Fibroblast of villous mesenchyme (primary cell): ENCODE data around the gene SULT1A1. TPM values are rescaled to one million over a fixed set of nuclear protein-coding genes. Genes with fewer than 3 reads are reported as not detected.
A peak's percentile ranks its signal among the peaks of the same experiment; 100 is the strongest.
"Not testable (repeated sequence)": the region's sequence is repeated elsewhere in the genome, so short reads cannot be mapped to it uniquely, and the experiment has no call there.

Source experiments
- DNase-seq: peaks from one replicate; pipeline ENCODE4 v3.0.0-alpha.2; 2010; ENCODE audit warnings: low read depth
- H3K4me3 ChIP-seq: 2 replicates; pipeline ENCODE4 v1.5.1; 2011; ENCODE audit warnings: low read depth, mild to moderate bottlenecking, low read length
- total RNA-seq: library from RNA; depleted of rRNA; stranded (reverse); fragments of >200 nt; gene quantifications from 2 replicates; pipeline ENCODE4 v1.2.3, GENCODE V29; 2012
- TF ChIP-seq, protein P1 (sequence below): IDR thresholded peaks from 2 replicates; pipeline ENCODE4 v1.5.1; 2012; ENCODE audit warnings: low read depth, mild to moderate bottlenecking, low read length; ENCODE audit not compliant: insufficient read depth

SULT1A1 gene
- total RNA-seq, 1 donor = under 0.01 TPM

DNA sequence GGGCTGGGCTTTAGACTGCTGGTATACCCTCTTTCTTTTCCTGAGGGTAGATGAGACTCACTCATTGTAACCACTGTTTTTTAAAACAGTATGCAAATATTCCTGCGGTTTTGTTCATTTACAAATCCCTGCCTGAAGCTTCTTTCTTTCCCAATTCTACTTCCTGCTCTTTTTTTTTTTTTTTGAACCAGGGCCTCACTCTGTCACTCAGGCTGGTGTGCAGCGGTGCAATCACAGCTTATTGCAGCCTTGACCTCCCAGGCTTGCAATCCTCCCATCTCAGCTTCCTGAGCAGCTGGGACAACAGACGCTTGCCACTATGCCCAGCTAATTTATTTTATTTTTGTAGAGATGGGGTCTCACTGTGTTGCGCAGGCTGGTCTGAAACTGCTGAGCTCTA lies 8.0 kb upstream of the SULT1A1 start:
- TF ChIP-seq, protein P1, sequence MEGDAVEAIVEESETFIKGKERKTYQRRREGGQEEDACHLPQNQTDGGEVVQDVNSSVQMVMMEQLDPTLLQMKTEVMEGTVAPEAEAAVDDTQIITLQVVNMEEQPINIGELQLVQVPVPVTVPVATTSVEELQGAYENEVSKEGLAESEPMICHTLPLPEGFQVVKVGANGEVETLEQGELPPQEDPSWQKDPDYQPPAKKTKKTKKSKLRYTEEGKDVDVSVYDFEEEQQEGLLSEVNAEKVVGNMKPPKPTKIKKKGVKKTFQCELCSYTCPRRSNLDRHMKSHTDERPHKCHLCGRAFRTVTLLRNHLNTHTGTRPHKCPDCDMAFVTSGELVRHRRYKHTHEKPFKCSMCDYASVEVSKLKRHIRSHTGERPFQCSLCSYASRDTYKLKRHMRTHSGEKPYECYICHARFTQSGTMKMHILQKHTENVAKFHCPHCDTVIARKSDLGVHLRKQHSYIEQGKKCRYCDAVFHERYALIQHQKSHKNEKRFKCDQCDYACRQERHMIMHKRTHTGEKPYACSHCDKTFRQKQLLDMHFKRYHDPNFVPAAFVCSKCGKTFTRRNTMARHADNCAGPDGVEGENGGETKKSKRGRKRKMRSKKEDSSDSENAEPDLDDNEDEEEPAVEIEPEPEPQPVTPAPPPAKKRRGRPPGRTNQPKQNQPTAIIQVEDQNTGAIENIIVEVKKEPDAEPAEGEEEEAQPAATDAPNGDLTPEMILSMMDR = no peak
- peak; percentile 28 for DNase-seq
- H3K4me3 ChIP-seq = no peak overlapping the region

GRCh38 chr16:28616636-28617035 lies 6.8 kb upstream of the SULT1A1 start:
- DNase-seq = no peak
- TF ChIP-seq, protein P1 = no peak

DNA sequence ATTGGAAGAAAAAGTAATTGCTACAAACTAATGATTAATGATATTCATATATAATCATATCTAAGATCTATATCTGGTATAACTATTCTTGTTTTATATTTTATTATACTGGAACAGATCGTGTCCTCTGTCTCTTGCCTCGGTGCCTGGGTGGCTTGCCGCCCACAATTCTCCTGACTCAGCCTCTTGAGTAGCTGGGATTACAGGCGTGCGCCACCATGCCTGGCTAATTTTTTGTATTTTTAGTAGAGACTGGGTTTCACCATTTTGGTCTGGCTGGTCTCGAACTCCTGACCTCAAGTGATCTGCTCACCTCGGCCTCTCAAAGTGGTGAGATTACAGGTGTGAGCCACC lies 6.4 kb upstream of the SULT1A1 start:
- not testable (repeated sequence) for DNase-seq, H3K4me3 ChIP-seq

More at GRCh38 chr16:28616636-28617035, 6.8 kb upstream of the SULT1A1 start:
- no peak overlapping the region for H3K4me3 ChIP-seq

DNA sequence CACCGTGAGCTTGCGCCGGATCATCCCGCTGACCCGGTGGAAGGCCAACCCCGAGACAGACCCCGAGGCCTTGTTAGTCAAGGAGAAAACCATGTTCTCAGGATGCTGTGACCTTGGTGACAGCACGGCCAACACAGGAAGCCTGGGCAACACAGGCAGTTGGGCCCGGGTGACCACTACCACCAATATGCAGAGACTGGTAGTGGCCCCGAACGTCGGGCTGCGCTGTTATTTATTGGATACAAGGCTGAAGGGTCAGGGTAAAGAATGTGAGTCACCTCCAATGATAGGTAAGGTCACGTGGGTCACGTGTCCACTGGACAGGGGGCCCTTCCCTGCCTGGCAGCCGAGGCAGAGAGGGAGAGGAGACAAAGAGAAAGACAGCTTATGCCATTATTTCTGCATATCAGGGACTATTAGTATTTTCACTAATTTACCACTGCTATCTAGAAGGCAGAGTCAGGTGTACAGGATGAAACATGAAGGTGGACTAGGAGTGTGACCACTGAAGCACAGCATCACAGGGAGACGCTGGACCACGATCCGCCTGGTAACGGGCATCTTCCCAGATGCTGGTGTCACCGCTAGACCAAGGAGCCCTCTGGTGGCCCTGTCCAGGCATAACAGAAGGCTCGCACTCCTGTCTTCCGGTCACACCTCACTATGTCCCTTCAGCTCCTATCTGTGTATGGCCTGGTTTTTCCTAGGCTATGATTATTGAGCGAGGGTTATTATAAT lies 5.8 kb upstream of the SULT1A1 start:
- TF ChIP-seq, protein P1 = peak; percentile 61
- not testable (repeated sequence) for H3K4me3 ChIP-seq
- DNase-seq = peak; percentile 33

GRCh38 chr16:28614561-28614960 lies 4.7 kb upstream of the SULT1A1 start:
- H3K4me3 ChIP-seq, DNase-seq: not testable (repeated sequence)

DNA sequence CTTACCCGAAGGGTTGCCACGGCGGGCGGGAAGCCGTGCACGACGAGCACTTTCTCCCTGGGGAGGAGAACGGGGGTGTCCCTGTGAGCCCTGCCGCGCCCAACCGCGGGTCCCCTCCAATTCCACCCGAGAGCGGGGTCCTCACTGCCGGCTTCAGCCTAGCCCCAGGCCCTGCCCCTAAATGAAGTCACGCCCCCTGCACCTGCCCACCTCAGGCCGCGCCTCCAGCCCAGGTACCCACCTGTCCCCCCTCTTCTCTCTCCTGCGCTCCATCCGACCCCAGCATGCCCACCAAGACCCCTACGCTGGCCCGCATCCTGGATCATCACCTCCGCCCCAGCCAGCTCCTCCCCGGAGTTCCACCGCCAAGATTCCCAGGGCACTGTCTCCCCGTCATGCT lies 4.1 kb upstream of the SULT1A1 start:
- not testable (repeated sequence) for DNase-seq, H3K4me3 ChIP-seq

- H3K4me3 ChIP-seq, DNase-seq: not testable (repeated sequence)
Measured at GRCh38 chr16:28612359-28613280, 2.8 kb upstream of the SULT1A1 start.

- DNase-seq = no peak
- TF ChIP-seq, protein P1 = no peak
Measured at GRCh38 chr16:28610595-28611191, 849 bp upstream of the SULT1A1 start.

GRCh38 chr16:28608867-28609596 lies 812 bp downstream of the SULT1A1 start:
- DNase-seq = not testable (repeated sequence)
- H3K4me3 ChIP-seq = peak overlapping the region; percentile 50

More at GRCh38 chr16:28610595-28611191, 849 bp upstream of the SULT1A1 start:
- H3K4me3 ChIP-seq = no peak overlapping the region

DNA sequence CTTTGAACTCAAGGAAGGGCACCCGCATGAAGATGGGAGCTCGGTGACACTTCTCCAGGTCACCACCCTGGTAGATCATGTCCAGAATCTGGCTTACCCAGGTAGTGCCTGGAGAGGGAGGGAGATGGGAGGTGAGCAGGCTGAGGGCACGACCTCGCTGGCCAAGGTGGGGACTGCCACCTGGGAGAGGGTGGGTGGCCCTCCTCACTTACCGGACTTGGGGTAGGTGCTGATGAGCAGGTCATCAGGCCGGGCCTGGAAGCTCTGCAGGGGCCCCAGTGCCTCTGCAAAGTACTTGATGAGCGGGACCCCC lies 1.4 kb downstream of the SULT1A1 start:
- not testable (repeated sequence) for H3K4me3 ChIP-seq, DNase-seq

DNA sequence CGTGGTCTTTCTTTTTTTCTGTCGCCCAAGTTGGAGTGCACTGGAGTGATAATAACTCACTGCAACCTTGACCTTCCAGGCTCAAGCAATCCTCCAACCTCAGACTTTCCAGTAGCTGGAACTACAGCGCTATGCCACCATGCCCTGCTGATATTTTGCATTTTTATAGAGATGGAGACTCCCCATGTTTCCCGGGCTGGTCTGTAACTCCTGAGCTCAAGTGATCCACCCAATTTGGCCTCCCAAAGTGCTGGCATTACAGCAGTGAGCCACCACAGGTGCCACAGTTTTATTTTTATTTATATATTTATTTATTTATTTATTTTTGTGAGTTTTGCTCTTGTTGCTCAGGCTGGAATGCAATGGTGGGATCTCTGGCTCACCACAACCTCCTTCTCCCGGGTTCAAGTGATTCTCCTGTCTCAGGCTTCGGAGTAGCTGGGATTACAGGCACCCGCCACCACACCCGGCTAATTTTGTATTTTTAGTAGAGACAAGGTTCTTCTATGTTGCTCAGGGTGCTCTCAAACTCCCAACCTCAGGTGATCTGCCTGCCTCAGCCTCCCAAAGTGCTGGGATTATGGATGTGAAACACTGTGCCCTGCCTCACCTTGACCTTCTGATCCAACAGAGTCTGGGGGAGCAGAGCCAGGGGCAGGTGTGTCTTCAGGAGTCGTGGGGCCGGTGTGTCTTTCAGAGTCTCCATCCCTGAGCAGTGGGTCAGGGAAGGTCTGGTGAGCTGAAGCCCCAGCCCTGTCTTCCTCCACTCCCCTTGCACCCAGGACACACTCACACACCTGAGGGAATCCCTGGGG lies 2.0 kb downstream of the SULT1A1 start:
- H3K4me3 ChIP-seq, DNase-seq: not testable (repeated sequence)
